OCI-M1 (cell line): Measurements from ENCODE around the gene NDUFB1.

ENCODE experiments used
- DNase-seq: peaks from one replicate; lab custom pipeline; 2025; lab: John Stamatoyannopoulos, UW

The NDUFB1 gene

DNA sequence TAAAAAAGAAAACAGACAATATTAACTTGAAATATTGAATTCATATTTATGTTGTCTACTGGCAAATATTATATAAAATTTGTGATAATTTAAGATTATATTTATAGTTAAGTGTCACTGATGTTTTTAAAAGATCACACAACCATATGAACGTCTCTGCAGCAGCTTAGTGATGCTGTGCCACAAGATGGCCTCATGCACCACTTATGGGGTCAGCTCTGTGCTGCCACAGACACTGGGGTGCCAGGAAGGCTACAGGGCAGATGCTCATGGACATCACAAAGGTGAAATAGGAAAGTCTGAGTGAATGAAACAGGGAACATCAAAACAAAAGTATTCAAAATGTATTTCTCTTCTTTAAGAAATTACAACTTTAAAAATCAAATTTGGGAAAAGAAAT, 28.2 kb downstream of the NDUFB1 start:
- no peak for DNase-seq

DNA sequence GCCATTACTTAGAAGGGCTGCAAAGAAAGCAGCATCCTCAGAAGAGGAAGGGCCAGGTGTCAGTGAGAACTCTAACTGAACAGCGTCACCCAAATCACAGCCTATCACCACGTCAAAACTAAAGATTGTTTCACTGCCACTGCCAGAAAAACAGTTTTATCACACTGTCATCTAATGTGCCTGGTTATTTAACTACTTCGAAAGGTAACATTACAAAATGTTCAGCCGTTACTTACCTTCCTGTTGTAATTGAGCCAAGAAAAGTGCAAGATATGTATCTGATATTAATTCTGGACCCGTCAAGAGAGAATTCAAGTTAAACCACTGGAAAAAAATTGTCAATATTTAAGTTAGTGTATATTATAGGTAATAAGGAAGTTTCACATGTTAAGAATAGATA, 33.0 kb downstream of the NDUFB1 start:
- DNase-seq: no peak

- DNase-seq: no peak
Observed at GRCh38 chr14:92074555-92074954, 47.0 kb downstream of the NDUFB1 start.
